ENCODE data around the gene CIAO3. TPM values are rescaled to one million over a fixed set of nuclear protein-coding genes. Genes with fewer than 3 reads are reported as not detected.
"Not testable (repeated sequence)": the region's sequence is repeated elsewhere in the genome, so short reads cannot be mapped to it uniquely, and the experiment has no call there.

The CIAO3 gene
- polyA plus RNA-seq, 1 donor = 26.7 TPM

GRCh38 chr16:693766-694165, 47.0 kb downstream of the CIAO3 start:
- no peak for DNase-seq

GRCh38 chr16:693364-693763, 47.4 kb downstream of the CIAO3 start:
- no peak for DNase-seq

DNA sequence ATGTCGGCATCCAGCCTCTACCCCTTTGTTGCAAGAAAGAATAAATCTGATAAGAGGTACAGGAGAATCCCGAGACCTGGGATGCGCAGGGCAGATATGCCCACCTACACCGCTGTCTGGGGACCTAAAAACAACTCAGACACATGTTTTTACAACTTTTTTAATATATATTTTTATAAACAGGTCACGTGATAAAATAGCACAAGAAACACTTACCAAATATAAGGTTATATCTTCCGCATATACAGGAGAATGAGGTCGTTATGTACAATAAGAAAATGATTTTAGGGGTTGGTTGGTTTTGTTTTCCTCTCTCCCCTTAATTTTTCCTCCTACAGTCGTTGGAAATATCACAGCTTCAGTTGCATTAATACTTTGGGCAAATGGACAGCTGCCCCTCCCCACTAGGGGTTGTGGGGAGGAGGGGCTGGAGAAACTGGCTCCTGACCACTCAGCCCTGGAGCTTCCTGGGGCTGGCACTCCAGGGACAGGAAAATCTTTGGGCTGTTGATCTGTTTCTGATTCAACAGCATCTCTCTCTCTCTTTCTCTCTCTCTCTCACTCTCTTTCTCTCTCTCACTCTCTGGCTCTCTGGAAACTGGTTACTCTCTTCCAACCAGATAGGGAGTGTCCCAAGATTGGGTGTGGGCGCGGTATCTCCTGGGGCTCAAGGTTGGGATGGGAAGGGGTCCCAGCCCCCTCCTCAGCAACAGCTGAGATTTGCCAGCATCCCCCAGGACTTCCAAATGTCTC, 48.3 kb downstream of the CIAO3 start:
- DNase-seq = no peak

DNA sequence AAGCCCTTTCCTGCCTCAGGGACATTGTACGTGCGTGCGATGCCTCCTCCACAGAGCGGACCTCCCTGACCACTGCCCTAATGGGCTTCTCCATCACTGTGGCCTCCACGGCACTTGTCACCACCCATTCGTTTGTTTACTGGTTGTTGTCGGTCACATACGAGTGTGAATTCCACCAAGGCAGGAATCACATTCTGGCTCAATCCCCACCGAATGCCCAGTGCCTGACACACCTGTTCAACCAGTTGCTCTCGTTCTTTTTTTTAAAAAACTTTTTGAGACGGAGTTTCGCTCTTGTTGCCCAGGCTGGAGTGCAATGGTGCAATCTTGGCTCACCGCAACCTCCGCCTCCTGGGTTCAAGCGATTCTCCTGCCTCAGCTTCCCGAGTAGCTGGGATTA, 49.6 kb downstream of the CIAO3 start:
- not testable (repeated sequence) for DNase-seq

GRCh38 chr16:689175-689897, 51.5 kb downstream of the CIAO3 start:
- no peak for DNase-seq

DNA sequence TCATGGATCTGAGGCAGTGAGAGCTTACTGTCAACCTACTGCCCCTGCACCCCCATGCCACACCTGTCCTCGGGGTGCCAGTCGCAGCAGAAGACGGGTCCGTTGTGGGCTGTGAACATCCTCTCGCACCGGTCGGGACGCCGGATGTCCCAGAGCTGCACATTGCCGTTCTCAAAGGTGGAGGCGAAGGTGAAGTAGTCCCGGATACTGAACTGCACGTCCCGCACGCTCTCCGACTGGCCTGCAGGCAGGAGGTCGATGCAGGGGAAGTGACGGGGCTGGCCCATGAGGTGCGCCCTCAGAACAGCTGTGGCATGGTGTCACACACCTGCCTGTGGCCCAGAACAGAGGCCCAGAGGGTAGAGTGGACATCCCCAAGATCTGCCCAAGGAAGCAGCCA, 53.3 kb downstream of the CIAO3 start:
- no peak for DNase-seq

- DNase-seq = no peak
Observed at GRCh38 chr16:686459-687260, 54.1 kb downstream of the CIAO3 start.

DNA sequence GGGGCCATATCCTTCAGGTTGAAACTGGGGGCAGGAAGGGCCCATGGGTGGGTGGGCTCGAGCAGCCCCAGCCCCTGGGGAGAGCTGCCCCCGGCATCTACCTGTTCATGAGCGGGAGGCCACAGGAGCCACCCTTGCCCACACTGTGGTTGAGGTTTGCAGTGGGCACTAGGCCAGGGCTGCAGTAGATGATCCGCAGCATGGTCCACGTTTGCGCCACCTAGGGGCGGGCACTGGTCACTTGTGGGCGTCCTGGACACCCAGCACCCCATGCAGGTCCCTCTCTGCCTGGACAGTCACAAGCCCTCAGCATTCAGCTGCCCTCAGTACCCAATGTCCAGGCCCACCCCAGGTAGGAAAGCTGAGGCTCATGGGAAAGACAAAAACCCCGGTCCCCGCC, 54.8 kb downstream of the CIAO3 start:
- no peak for DNase-seq

DNA sequence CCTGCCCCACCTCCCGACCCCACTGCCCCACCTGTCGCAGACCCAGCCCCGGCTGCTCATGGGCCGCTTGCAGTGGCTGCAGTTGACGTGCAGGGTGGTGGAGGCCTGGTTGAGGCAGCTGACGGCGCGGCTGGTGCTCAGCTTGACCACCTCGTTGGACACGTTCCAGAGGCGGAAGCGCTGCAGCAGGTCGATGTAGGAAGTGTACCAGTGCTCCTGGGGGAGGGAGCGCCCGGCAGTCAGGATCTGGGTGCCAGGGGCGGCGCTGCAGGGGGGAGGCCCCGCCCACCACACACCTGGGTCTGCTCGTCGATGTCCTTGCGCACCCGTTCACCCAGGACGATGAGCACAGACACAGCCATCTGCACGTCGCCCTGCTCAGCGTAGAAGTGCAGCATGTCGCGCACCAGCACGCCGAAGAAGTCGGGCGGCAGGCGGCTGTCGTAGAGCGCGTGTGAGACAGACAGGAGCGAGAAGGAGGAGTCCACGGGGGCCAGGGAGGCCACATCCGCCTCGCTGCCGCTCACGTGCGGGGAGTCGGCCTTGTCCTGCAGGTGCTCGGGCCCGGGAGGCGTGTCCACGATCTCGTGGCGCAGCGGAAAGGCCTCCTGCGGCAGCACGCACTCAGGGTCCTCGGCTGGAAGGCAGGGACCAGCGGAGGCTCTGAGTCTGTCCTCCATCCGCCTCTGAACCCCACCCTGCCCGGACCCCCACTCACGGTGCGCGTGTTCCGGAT, 55.7 kb downstream of the CIAO3 start:
- DNase-seq = no peak

- peak; percentile 93 for DNase-seq
Observed at GRCh38 chr16:684071-684794, 56.6 kb downstream of the CIAO3 start, which contains the start of gene JMJD8. JMJD8 (minus strand) TSS chr16:684334; CDS start chr16:684319, 15 bp downstream.

DNA sequence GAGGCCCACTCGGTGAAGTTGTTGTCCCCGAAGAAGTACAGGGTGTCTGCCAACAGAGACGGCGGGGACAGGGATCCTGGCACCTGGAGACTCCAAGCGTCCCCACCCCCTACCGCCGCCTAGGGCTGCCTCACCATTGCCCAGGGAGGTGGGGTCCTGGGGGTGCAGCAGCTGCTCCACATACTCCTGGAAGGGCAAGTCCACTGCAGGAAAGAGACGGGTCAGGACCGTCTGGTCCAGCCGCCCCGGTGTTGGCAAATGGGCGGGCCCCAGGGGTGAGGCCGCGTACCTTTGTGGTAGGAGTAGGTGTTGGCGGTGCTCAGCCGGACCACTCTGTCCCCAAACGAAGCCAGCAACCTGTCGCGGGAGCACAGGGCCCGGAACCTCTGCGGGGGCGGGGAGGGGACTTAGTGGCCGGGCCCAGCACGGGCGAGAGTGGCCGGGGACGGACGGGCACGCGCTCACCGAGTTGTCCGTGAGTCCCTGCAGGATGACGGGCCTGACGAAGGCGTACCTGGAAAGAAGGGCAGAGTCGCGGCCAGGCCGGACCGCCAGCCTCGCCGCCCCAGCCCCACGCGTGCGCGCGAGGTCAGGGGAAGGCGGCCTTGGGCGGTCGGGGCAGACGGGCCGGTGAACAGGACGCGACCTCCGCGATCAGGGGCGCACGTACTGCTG, 57.3 kb downstream of the CIAO3 start:
- DNase-seq = no peak

GRCh38 chr16:682493-683395, 58.1 kb downstream of the CIAO3 start:
- no peak for DNase-seq

DNA sequence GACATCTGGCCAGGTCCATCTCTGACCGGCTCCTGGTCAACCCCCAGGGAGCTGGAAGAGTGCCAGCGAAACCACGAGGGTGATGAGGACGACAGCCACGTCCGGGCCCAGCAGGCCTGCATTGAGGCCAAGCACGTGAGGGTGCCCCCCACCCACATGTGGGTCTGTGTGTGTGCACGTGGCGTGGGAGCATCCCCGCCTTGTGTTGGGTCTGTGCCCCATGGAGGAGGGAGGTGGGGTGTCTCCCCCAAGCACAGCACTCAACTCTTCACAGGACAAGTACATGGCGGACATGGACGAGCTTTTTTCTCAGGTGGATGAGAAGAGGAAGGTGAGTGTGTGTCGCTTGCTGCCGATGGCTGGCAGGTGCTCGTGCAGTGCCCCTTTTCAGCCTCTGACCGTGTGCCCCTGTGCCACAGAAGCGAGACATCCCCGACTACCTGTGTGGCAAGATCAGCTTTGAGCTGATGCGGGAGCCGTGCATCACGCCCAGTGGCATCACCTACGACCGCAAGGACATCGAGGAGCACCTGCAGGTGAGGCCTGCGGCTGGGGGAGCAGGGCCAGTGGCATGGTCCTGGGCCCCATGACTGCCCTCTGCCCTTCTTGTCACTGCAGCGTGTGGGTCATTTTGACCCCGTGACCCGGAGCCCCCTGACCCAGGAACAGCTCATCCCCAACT, 58.9 kb downstream of the CIAO3 start:
- DNase-seq = no peak

DNA sequence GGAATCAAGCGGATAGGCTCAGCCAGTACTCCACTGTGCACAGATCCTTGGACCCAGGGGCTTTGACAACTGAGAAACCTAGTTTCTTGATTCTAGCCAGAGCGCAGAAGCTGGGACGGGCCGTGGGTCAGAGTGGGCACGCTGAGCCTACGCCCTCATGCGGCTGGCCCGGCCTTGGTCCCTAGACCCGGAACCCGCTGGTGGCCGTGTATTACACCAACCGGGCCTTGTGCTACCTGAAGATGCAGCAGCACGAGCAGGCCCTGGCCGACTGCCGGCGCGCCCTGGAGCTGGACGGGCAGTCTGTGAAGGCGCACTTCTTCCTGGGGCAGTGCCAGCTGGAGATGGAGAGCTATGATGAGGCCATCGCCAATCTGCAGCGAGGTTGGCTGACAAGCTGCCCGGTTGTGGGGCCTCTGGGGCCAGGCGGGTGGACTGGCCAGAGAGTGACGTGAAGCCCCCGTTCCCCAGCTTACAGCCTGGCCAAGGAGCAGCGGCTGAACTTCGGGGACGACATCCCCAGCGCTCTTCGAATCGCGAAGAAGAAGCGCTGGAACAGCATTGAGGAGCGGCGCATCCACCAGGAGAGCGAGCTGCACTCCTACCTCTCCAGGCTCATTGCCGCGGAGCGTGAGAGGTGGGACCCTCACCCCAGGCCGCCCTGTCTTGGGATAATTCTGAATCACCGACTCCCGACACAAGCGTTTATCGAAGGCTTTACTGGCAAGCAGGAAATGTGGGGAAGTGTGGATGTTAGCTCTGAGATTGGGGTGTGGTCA, 59.6 kb downstream of the CIAO3 start:
- DNase-seq = no peak

DNA sequence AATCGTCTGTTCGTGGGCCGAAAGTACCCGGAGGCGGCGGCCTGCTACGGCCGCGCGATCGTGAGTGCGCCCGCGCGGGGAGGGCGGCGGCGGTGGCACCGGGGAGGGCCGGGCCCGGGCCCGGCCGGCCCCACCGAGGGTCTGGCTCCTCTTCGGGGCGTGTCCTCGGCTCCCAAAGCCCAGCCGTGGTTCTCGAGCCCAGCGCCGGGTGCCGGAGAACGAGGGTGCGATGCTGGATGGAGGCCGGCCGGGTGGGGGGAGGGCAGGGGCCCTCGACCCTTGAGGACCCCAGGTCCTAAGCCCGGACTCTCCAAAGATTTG, 60.2 kb downstream of the CIAO3 start:
- no peak for DNase-seq

- peak; percentile 71 for DNase-seq
Observed at GRCh38 chr16:679814-680624, 60.8 kb downstream of the CIAO3 start, which contains the start of gene STUB1. STUB1 (plus strand) TSS chr16:680410; CDS start chr16:680526, 116 bp downstream.

Measured in left kidney (tissue), 2 donors.